GM18507 (cell line): ENCODE results near the gene LCN1.
"Not testable (repeated sequence)": the region's sequence is repeated elsewhere in the genome, so short reads cannot be mapped to it uniquely, and the experiment has no call there.

Source experiments
- DNase-seq: peaks from one replicate; pipeline ENCODE4 v3.0.0; 2011; ENCODE audit warnings: low read depth; ENCODE audit not compliant: insufficient read length; ENCODE audit errors: extremely low spot score
- FAIRE-seq: peaks from 2 replicates; lab custom pipeline; 2011; peaks lifted over from hg19 to GRCh38; lab: Jason Lieb, UNC

LCN1 gene

GRCh38 chr9:135502873-135503321, 18.3 kb upstream of the LCN1 start:
- DNase-seq, result no peak
- FAIRE-seq, result no peak

GRCh38 chr9:135503371-135504261, 17.6 kb upstream of the LCN1 start:
- no peak for DNase-seq

GRCh38 chr9:135504262-135505243, 16.7 kb upstream of the LCN1 start:
- peak; percentile 33 for DNase-seq
- peak; percentile 81 for FAIRE-seq

More at GRCh38 chr9:135503371-135504261, 17.6 kb upstream of the LCN1 start:
- no peak for FAIRE-seq

- FAIRE-seq, result no peak
- DNase-seq, result no peak
These were observed 15.6 kb upstream of the LCN1 start for GRCh38 chr9:135505406-135506187.

- FAIRE-seq (no peak), DNase-seq (no peak)
These were observed 14.7 kb upstream of the LCN1 start for GRCh38 chr9:135506327-135507103.

GRCh38 chr9:135507104-135508035, 13.9 kb upstream of the LCN1 start:
- DNase-seq (no peak), FAIRE-seq (no peak)

GRCh38 chr9:135508211-135508820, 12.9 kb upstream of the LCN1 start:
- DNase-seq (no peak), FAIRE-seq (no peak)

GRCh38 chr9:135509458-135509857, 11.8 kb upstream of the LCN1 start:
- no peak for FAIRE-seq
- DNase-seq, result no peak

GRCh38 chr9:135512241-135512603, 9.0 kb upstream of the LCN1 start:
- FAIRE-seq, result no peak
- no peak for DNase-seq

- DNase-seq, result no peak
- FAIRE-seq, result no peak
These were observed 8.3 kb upstream of the LCN1 start for GRCh38 chr9:135512904-135513303.

- FAIRE-seq (no peak), DNase-seq (no peak)
These were observed 7.8 kb upstream of the LCN1 start for GRCh38 chr9:135513351-135513846.

- not testable (repeated sequence) for FAIRE-seq, DNase-seq
These were observed 7.3 kb upstream of the LCN1 start for GRCh38 chr9:135513906-135514305.

GRCh38 chr9:135514342-135515082, 6.7 kb upstream of the LCN1 start:
- DNase-seq (no peak), FAIRE-seq (no peak)

GRCh38 chr9:135515083-135515951, 5.9 kb upstream of the LCN1 start:
- no peak for DNase-seq

GRCh38 chr9:135516132-135516860, 4.9 kb upstream of the LCN1 start:
- FAIRE-seq (no peak), DNase-seq (no peak)

More at GRCh38 chr9:135515083-135515951, 5.9 kb upstream of the LCN1 start:
- FAIRE-seq, result no peak
